T-helper 1 cell (primary cell): ENCODE measurements around the gene TBC1D16.
"Not testable (repeated sequence)": the region's sequence is repeated elsewhere in the genome, so short reads cannot be mapped to it uniquely, and the experiment has no call there.

Experiments
- DNase-seq, 5 donors: peaks; one replicate each; pipeline ENCODE4 v3.0.0-alpha.2; 2012 to 2020

The TBC1D16 gene

DNA sequence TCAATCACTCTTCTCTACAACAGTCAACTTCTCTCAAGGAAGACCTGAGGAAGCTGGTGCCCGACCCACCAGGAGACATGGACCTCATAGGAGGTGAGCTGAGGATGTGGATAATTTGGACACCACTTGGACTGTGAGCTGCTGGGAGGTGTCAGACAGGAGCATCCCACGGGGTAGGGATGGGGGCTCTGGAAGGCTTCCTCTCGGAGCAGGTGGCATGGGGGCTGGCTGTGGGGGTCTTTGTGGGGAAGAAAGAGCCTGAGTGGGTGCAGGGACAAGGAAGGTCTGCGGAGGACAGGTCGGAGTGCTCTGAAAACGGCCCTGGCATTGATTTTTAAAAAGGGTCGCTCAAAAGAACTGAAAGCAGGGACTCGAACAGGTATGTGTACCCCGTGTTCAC, 64.0 kb downstream of the TBC1D16 start:
- DNase-seq = no peak

DNA sequence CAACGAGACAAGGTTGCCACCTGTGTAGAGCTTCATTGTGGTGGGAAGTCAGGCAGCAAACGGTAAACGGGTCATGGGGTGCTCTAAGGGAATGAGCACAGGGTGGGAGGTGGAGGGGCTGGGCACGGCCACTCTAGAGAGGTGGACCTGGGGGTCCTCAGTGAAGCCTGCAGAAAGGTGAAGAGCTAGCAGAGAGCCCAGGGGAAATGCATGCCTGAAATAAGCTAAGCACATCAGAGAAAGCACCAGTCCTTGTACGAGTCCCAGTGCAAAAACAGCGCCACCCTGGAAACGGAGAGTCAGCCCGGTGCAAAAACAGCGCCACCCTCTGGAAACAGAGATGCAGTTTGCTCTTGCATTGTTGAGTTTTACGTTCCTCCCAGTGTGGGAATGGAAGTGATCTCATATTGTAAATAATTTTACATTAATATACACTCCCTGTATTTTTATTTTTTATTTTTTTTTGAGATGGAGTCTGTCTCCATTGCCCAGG, 65.0 kb downstream of the TBC1D16 start:
- DNase-seq = peak in 2 of 5 donors; percentile 22 to 47

GRCh38 chr17:79969906-79970305, 65.8 kb downstream of the TBC1D16 start:
- no peak for DNase-seq

GRCh38 chr17:79968116-79968515, 67.6 kb downstream of the TBC1D16 start:
- DNase-seq = no peak

DNA sequence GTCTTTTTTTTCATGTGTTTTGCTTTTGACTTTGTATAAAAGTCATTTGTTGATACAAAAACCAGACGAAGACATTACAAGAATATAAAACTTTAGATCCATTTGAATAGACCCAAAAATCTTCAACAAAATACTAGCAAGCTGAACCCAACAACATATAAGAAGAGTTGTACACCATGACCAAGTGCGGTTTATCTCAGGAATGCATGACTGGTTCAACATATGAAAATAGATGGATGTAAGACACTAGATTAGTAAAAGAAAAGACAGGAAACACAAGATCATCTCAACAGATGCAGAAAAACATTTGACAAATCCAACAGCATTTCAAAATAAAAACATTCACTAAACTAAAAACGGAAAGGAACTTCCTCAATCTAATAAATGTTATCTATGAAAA, 69.0 kb downstream of the TBC1D16 start:
- DNase-seq = no peak

GRCh38 chr17:79965806-79966205, 69.9 kb downstream of the TBC1D16 start:
- no peak for DNase-seq

DNA sequence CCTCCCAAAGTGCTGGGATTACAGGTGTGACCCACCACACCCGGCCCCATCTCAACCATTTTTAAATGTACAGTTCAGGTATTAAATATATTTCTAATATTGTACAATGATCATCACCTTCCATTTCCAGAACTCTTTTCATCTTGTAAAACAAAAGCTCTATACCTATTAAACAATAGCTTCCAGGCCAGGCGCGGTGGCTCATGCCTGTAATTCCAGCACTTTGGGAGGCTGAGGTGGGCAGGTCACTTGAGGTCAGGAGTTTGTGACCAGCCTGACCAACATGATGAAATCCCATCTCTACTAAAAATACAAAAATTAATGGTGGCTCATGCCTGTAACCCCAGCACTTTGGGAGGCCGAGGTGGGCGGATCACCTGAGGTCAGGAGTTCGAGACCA, 73.2 kb downstream of the TBC1D16 start:
- DNase-seq = not testable (repeated sequence)

DNA sequence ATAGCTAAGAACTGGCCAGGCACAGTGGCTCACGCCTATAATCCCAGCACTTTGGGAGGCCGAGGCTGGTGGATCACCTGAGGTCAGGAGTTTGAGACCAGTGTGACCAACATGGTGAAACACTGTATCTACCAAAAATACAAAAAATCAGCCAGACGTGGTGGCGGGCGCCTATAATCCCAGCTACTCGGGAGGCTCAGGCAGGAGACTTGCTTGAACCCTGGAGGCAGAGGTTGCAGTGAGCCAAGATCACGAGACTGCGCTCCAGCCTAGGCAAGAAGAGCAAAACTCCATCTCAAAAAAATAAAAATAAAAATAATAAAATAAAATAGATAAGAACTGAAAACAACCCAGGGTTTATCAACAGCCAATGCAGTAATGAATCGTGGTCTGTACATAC, 74.1 kb downstream of the TBC1D16 start:
- DNase-seq = not testable (repeated sequence)

GRCh38 chr17:79960788-79961522, 74.7 kb downstream of the TBC1D16 start:
- DNase-seq = no peak

DNA sequence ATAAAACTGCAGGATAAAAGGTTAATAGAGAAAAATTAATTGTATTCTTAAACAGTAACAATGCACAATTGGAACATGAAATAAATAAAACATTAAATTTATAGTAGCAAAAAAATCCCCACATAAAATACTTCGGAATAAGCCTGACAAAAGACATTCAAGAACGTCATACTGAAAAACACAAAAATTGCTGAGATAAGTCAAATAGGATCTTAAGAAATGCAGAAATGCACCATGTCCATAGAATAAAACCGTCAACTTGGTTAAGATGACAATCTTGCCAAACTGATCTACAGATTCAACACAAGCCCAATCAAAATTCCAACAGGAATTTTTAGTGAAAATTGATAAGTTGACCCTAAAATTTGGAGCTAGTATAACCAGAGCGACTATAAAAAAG, 76.6 kb downstream of the TBC1D16 start:
- no peak for DNase-seq

DNA sequence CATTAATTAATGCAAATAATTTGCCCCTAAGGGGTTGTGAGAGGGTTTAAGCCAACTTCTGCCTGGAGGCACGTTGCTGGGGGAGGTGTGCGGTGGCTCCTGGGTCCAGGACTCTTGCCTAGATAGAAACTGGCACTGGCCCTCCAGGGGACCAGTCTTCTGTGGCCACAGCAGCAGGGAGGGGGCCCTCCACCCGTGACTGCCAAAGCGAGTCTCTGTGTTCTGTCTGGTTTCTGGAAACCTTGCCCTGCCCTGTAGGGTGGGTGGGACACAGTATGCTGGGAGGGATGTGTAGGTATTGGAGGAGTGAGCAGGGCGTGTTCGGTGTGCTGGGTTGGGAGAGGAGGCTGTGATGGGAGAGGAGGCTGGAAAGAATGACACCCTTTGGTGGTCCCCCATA, 78.8 kb downstream of the TBC1D16 start:
- DNase-seq = no peak

DNA sequence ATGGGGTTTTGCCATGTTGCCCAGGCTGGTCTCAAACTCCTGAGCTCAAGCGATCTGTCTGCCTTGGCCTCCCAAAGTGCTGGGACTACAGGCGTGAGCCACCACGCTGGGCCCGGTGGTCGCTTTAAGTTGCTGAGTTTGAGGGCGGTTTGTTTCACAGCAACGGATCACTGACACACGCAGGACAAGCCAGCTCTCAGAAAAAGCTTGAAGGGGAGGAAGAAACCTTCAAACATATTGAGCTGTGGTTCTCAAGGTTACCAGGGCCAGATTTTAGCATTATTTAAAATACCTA, 79.3 kb downstream of the TBC1D16 start:
- not testable (repeated sequence) for DNase-seq

- DNase-seq = no peak
Measured at GRCh38 chr17:79955691-79956440, 79.8 kb downstream of the TBC1D16 start.

- DNase-seq = no peak
Measured at GRCh38 chr17:79955167-79955549, 80.5 kb downstream of the TBC1D16 start.

DNA sequence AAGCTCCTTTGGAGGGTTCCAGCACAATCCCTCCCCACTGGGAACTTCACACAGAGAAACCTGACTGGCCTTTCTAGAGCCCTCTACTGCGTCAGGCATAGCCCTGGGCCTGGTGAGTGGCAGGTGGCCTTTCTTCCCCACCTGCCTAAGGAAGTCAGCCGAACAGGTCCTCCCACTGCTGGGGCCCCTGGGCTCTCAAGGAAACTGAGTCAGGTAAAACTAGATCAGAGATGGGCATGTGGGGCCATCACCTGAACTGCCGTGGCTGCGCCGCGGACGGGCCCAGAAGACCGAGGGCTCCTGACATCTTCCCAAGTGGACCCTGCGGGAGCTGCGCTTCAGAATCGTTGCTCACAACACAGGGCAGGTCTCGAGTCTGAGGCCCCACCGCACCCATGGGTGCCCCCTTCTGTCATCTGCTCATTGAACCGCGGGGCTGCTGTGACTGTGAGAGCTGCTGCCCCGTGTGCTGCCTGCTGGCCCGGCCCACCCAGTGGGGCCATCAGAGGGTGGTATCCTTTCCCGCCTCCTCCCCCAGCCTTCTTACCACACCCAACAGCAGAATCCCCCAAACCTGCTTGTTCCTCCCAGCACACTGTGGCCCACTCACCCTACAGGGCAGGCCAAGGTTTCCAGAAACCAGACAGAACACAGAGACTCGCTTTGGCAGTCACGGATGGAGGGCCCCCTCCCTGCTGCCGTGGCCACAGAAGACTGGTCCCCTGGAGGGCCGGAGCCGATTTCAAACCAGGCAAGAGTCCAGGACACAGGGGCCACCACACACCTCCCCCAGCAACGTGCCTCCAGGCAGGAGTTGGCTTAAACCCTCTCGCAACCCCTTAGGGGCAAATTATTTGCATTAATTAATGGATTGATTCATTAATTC, 81.1 kb downstream of the TBC1D16 start:
- no peak for DNase-seq

GRCh38 chr17:79953335-79953734, 82.3 kb downstream of the TBC1D16 start:
- DNase-seq = no peak

DNA sequence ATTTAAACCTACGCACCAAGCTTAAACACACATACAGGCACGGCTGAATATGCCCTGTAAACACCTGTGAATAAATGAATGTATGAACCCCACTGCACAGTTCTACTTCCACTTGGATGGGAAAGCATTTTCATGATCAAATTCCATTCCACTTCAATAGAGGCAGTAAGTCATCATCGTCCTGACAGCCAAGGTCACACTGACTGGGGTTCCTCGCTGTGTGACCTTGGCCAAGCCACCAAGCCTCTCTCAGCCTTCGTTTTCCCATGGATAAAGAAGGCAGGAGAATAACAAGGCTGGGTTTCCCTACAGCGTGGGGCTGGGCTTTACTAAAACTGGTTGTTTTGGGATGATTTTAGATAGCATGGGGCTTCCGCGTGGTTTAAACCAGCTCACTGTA, 82.8 kb downstream of the TBC1D16 start:
- DNase-seq = no peak

GRCh38 chr17:79952265-79952877, 83.3 kb downstream of the TBC1D16 start:
- no peak for DNase-seq

DNA sequence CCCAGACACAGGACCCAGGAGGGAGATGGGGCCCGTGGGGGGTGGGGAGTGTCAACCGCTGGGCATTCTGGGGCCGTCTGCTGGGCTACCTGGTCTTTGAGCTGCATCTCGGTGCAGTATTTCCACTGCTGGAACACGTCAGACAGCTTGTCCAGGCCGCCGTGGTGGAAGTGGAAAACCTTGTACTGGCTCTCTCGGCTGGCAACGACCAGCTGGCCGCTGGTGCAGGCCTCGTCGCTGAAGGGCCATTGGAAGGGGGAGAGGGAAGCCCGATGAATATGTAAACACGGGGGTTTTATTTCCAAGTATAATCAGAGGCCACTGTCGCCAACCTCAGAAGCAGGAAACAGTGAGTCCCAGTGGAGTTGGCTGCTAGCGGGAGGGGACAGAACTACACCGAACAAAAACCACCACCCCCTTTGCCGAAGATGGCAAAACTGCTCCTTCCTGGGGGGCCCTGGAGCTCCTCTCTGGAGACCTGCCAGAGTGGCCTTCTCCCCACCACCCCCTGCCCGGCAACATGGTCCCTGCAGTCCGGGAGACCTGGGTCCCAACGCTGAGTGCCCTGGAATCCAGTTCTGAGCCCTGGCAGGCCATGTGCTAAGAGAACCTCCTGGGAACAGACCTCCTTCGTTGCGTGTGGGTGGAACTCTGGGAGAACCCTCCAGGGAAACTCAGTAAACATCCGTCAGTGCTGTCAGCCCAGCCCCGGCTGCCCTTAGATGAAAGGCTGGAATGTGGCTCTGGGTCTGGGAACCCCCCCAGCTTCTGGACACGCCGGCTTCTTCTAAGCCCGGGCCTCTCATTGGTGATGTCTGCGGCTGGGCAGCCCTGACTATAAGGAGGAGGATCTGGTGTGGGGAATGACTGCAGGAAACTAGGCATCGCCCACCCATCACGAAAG, 84.1 kb downstream of the TBC1D16 start:
- DNase-seq = no peak

- no peak for DNase-seq
Measured at GRCh38 chr17:79950751-79951150, 84.9 kb downstream of the TBC1D16 start.

GRCh38 chr17:79950306-79950705, 85.4 kb downstream of the TBC1D16 start:
- DNase-seq = no peak

DNA sequence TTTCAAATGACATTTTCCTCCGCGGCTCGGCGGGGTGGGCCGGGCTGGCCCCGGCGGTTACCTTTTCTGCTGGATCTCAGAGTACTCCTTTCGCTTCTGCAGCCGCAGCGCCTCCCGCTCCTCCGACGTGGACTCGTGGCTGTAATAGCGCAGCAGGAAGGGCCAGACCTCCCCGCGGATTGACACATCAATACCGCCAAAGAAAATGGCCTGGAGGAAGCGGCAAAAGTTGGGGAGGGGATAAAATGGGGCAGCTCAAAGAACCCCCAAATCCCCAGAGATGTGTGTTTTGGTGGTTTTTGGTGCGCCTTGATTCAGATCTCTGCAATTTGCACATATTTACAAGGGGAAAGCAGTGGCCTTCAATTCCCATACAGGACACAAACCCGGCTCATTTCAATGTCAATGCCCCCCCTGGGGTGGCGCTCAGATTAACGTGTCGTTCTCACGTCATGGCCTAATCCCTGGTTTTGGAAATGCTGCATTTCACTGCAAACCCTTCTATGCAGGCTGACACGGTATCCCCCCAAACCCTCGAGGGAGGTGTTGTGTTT, 85.9 kb downstream of the TBC1D16 start:
- DNase-seq = no peak
